GM10248 (cell line): Measurements from ENCODE around the gene EFNA5.
A peak's percentile ranks its signal among the peaks of the same experiment; 100 is the strongest.

Experiments used
- CTCF ChIA-PET: fragments of 300-600 bp; sonication (Branson Sonifier 250); formaldehyde crosslinking; extraction: SDS; loops from one replicate; lab custom pipeline; 2021; ENCODE audit warnings: antibody characterized with exemption; lab: Yijun Ruan, JAX
- POLR2A ChIA-PET: fragments of 350-650 bp; sonication (Branson Sonifier 250); formaldehyde crosslinking; extraction: SDS; loops from one replicate; lab custom pipeline; 2020; ENCODE audit warnings: antibody characterized with exemption; lab: Yijun Ruan, JAX
- DNase-seq: peaks from one replicate; pipeline ENCODE4 v3.0.0; 2012; ENCODE audit errors: extremely low spot score
- CTCF ChIP-seq: IDR thresholded peaks from 2 replicates; pipeline ENCODE4 v1.5.1; 2012; ENCODE audit warnings: mild to moderate bottlenecking, low read depth; ENCODE audit errors: extremely low read depth, missing control alignments, control extremely low read depth

EFNA5 gene

GRCh38 chr5:107393851-107394250 lies 276.9 kb downstream of the EFNA5 start:
- POLR2A ChIA-PET, result no interaction called here
- DNase-seq, result no peak
- no peak for TF ChIP-seq CTCF
- CTCF ChIA-PET, result interaction anchor here (1.3 kb wide), 2 partner anchors 10 to 32 kb away, joined by 3 read pairs; no protein-coding TSS in a partner anchor

- ChIA-PET POLR2A (no interaction called here), CTCF (interaction anchor here (0.9 to 1.6 kb wide), 4 partner anchors 12 to 181 kb away, joined by 3 to 4 read pairs (median 3); no protein-coding TSS in a partner anchor)
- DNase-seq, result no peak
- no peak for TF ChIP-seq CTCF
Measured at GRCh38 chr5:107391787-107392186, 278.9 kb downstream of the EFNA5 start.

GRCh38 chr5:107389775-107390148 lies 281.0 kb downstream of the EFNA5 start:
- DNase-seq, result no peak
- ChIA-PET POLR2A (no interaction called here), CTCF (interaction anchor here (0.8 to 2.2 kb wide), 5 partner anchors 11 to 183 kb away, joined by 3 to 6 read pairs (median 4); no protein-coding TSS in a partner anchor)
- no peak for TF ChIP-seq CTCF

GRCh38 chr5:107389130-107389774 lies 281.5 kb downstream of the EFNA5 start:
- CTCF ChIA-PET, result interaction anchor here (0.8 to 2.2 kb wide), 6 partner anchors 11 to 183 kb away, joined by 3 to 6 read pairs (median 4); no protein-coding TSS in a partner anchor
- TF ChIP-seq CTCF, result peak; percentile 14
- peak; percentile 27 for DNase-seq
- POLR2A ChIA-PET, result no interaction called here

- POLR2A ChIA-PET, result no interaction called here
- peak; percentile 19 for DNase-seq
- CTCF ChIA-PET, result interaction anchor here (0.9 to 2.2 kb wide), 4 partner anchors 10 to 24 kb away, joined by 3 to 6 read pairs (median 5); no protein-coding TSS in a partner anchor
- no peak for TF ChIP-seq CTCF
Measured at GRCh38 chr5:107388141-107388861, 282.4 kb downstream of the EFNA5 start.

GRCh38 chr5:107387526-107388140 lies 283.1 kb downstream of the EFNA5 start:
- ChIA-PET POLR2A (no interaction called here), CTCF (interaction anchor here (1.9 kb wide), 1 partner anchor 10 kb away, joined by 5 read pairs; no protein-coding TSS in a partner anchor)
- no peak for TF ChIP-seq CTCF
- DNase-seq, result no peak
